Islet of Langerhans (tissue), 1 donor: ENCODE data around the gene WDPCP.
"Not testable (repeated sequence)": the region's sequence is repeated elsewhere in the genome, so short reads cannot be mapped to it uniquely, and the experiment has no call there.

Source experiments
- FAIRE-seq: peaks from one replicate; lab custom pipeline; 2011; peaks lifted over from hg19 to GRCh38; lab: Jason Lieb, UNC

Gene WDPCP

GRCh38 chr2:63099032-63099431 lies 489.2 kb downstream of the WDPCP start:
- FAIRE-seq: no peak

- no peak for FAIRE-seq
Observed at GRCh38 chr2:63096491-63096890, 491.8 kb downstream of the WDPCP start.

DNA sequence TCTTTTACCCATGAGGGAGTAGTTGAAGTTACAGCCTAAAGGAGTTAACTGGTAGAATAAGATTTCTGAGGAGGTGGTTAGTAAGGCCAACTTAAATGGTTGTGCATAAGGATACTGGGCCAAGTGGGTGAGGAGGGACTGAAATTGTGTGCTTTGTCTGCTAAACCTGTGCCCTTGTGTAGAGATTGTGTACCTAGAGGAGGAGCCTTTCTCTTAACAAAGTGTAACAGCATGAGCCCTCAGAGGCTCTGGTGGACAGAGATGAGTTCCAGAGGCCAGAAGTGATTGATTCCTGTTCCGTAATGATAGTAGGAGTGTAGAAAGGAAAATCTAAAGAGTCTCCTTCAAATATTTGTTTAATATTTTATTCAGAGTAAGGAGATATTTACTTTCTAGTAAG lies 494.8 kb downstream of the WDPCP start:
- no peak for FAIRE-seq

DNA sequence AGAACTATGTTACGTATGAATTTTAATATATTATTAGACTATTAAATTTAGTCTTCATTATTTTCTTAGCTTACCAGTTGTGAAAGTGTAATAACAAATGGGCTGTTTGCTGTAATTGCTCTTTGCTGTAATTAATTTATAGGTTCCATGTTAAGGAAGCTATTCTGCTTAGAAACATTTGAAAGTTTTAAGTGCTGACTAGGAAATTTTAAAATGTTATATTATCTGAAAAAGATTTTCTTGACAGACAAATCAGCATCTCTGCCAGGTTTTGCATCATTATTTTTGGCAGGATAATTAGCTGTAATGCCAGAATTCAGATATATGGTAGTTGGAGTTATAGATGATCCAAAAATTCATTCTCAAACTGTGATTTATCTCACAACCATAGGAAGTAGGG lies 495.4 kb downstream of the WDPCP start:
- FAIRE-seq: no peak

DNA sequence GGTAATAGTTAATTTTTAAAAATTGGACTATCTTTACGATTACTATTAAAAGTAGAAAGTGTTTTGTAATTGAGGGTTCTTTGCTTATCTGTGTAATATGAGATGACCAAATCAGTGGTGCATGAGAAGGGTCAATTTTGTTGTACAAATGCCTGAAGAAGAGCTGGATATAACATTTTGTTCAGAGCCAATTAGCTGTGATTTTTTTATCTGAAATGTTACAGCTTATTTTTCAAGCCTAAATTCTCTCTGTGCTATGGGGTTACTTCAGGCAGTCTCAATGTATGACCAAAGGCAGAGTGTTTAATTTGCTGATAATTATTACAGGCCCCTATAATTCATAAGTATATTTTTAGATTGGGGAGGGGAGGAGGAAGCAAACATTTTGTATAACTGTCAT lies 495.9 kb downstream of the WDPCP start:
- FAIRE-seq: no peak

DNA sequence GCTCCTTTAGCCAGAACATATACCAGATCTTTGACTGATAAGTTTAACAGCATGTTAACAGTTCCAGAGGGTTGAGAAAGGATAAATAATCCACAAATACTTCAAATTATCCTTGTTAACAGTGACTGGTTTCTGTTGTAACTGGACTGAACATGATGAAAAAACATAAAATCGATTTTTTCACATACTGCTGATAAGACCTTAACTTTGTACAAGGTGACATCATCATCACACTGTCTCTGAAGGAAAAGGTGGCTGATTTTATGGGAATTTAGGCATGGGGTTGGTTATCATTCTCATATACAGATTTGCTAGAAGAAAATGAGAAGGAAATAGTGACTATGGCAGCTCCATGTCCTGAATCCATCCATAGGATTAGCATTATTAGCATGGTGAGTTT lies 501.6 kb downstream of the WDPCP start:
- no peak for FAIRE-seq

GRCh38 chr2:63081404-63081803 lies 506.9 kb downstream of the WDPCP start:
- no peak for FAIRE-seq

GRCh38 chr2:63078852-63079606 lies 509.2 kb downstream of the WDPCP start:
- FAIRE-seq: no peak

GRCh38 chr2:63074399-63074798 lies 513.9 kb downstream of the WDPCP start:
- not testable (repeated sequence) for FAIRE-seq

- no peak for FAIRE-seq
Observed at GRCh38 chr2:63073994-63074393, 514.3 kb downstream of the WDPCP start.

- no peak for FAIRE-seq
Observed at GRCh38 chr2:63071664-63072063, 516.6 kb downstream of the WDPCP start.
